Pons (tissue), 1 donor: ENCODE results near the gene CDC42EP4.
"Not testable (repeated sequence)": the region's sequence is repeated elsewhere in the genome, so short reads cannot be mapped to it uniquely, and the experiment has no call there.

Experiments
- DNase-seq: peaks from one replicate; pipeline ENCODE4 v3.0.0-alpha.2; 2016; ENCODE audit warnings: low spot score

The CDC42EP4 gene

GRCh38 chr17:73343168-73343634, 31.4 kb upstream of the CDC42EP4 start:
- peak; percentile 75 for DNase-seq

- no peak for DNase-seq
Observed at GRCh38 chr17:73342541-73343167, 30.9 kb upstream of the CDC42EP4 start.

- peak; percentile 99 for DNase-seq
Observed at GRCh38 chr17:73342050-73342522, 30.3 kb upstream of the CDC42EP4 start.

DNA sequence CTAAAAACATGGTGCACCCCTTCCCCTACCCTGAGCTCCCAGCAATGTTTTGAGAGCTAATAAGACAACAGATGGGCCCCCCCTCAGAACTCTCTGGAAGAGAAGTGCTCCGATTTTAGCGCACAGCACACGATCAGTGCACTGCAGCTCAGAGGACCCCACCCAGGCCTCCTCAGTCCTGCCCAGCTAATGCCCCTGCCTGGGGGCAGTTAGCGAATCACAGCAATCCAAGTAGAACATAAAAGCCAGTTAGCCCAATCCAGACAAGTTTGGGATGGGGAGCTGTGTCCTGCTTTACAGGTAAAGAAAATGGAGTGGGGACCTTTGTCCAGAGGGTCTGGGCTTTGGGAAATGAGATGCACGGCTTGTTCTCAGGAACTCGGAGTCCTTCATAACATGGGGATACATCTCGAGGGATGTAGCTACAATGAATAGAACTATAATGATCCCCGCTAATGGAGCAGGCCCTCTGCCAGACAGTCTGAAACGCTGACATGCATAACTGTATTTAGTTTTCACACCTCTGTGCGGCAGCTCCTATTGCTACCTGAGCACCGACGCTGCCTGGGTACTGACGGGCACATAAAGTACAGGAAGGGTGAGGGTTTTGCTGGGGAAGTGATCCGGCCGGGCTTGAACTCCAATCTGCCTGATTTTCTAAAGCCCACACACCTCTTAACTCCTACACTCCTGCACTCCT, 29.7 kb upstream of the CDC42EP4 start:
- DNase-seq, result no peak

DNA sequence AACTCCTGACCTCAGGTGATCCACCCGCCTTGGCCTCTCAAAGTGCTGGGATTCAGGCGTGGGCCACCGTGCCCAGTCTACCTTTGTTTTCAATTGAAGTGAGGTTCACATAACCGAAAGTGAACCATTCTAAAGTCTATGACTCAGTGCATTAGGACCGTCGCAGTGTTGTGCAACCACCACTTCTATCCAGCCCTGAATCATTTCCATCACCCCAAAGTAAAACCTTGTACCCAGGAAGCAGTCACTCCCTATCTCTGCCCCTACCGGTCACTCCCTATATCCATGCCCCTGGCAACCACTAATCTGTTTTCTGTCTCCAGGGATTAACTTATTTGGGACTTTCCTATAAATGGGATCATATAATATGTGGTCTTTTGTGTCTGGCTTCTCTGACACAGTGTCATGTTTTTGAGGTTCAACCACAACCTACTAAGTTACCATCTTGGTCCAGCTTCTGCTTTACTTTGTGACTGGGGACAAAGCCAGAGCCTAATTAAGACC, 28.3 kb upstream of the CDC42EP4 start:
- no peak for DNase-seq

- no peak for DNase-seq
Observed at GRCh38 chr17:73338566-73339197, 26.9 kb upstream of the CDC42EP4 start.

GRCh38 chr17:73338050-73338521, 26.3 kb upstream of the CDC42EP4 start:
- DNase-seq, result no peak

DNA sequence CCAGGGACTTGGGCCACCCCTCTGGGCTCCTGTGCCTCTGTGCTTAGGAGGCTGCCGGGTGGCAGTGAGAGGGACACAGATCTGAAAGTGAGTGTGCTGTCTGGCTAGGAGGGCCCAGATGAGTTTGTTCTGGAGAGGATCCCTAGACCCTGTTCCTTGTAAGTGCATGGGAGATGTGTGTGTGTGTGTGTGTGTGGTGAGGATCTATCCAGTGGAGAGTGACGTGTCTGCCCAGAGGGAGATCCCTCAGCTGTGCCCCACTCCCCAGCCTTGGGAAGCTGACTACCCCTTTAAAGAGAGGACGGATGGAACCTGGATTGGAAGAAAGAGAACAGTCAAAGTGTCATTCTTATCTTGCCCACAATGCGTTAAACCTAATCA, 25.5 kb upstream of the CDC42EP4 start:
- no peak for DNase-seq

GRCh38 chr17:73336408-73337329, 24.9 kb upstream of the CDC42EP4 start:
- DNase-seq, result no peak

DNA sequence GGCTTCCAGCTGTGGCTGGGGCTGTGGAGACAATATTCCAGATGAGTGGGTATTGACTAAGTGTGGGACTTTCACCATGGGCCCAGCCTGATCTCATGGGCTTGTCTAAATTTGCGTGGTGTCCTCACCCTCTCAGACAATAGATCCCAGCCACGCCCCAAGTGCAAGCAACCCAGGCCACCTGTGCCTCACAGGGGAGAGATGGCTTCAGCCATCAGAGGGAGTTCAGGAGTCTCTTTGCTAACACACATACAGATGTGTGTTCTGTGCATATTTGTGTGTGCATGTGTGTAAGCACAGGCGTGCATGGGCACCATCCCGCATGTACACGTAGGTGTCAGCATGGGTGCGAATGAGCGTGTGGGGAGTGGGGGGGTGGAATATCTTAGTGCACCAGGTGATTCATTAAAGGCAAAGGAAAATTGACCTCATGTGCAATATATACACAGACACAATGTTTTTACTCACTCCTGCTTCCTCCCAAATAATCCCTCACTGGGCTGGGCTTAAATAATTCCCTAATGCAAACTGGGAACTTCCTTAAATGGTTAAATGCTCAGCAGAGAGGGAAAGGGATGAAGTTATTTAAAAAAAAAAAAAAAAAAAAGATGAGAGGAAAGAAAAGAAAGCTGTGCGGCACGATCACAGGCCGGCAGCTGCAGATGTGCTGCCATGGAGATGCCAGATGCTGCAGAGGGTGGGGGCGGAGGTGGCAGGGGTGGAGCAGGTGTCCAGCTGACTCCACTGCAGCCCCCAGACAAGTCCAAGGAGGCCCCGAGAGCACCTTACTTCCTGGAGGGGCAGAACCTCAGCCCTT, 24.0 kb upstream of the CDC42EP4 start:
- DNase-seq, result no peak

DNA sequence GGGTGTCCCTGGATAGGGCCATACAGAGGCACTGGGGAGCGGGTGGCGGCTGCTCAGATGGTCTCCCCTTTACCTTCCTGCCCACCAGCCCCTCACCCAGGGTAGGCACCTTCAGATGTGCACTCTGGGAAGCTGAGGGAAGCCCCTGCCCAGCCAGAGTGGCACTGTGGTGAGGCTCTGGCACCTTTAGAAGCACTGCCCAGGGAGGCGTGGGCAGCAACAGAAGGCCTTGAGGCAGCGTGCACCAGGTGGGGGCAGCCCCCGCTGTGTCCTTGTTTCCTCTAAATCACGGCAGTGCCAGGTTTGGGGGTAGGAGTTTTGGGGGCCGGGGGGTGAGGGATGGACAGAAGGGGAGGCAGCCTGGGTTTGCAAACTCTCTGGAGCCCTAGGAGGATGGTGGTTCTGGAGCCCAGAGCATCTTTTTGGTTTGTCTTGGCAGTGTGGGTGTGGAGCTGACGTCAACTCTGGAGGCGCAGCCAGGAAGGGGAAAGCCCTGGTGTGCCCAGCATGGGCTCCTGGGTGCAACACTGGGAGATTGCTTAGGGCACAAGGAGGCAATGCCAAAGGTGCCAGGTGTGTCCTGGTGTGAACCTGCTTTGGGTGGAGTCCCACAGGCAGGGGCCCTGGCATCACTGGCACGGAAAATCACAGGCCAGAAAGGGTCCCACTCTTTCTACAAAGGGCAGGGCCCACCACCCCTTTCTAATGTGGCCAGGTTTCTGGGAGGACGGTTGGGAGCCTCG, 23.1 kb upstream of the CDC42EP4 start:
- DNase-seq, result no peak

GRCh38 chr17:73333445-73333844, 21.6 kb upstream of the CDC42EP4 start:
- not testable (repeated sequence) for DNase-seq

DNA sequence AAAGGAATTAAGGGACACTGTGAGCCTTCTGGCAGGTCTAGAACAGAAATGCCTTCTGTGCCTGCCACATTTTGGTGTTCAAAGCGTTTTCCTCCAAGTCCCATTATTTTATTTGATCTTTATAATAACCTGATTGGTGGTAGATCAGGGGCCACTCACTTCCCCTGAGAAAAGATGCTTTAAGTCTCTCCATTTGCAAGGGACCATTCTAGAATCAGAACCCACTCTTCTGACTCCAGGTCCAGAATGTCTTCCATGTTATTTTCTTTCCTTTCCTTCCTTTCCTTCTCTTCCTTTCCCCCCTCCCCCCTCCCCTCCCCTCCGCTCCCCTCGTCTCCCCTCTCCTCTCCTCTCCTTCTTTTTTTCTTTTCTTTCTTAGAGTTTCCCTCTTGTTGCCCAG, 19.3 kb upstream of the CDC42EP4 start:
- no peak for DNase-seq

- DNase-seq, result no peak
Observed at GRCh38 chr17:73327676-73328075, 15.9 kb upstream of the CDC42EP4 start.

GRCh38 chr17:73325527-73325842, 13.7 kb upstream of the CDC42EP4 start:
- DNase-seq, result no peak

GRCh38 chr17:73324711-73325526, 13.1 kb upstream of the CDC42EP4 start:
- no peak for DNase-seq

DNA sequence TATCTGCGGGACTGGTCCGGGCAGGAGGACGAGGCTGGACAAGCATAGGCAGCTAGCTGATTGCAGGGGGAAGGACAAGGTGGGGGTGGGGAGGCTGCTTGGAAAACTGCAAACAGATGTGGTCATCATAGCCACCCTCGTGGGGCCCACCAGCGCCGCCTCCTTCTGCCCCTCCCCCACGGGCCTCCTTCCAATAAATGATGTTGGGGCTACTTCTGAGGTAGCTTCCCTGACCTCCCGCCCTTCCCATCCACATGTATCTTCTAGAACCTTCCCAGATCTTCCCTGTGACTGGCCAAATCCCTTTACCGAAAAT, 12.3 kb upstream of the CDC42EP4 start:
- DNase-seq, result no peak

DNA sequence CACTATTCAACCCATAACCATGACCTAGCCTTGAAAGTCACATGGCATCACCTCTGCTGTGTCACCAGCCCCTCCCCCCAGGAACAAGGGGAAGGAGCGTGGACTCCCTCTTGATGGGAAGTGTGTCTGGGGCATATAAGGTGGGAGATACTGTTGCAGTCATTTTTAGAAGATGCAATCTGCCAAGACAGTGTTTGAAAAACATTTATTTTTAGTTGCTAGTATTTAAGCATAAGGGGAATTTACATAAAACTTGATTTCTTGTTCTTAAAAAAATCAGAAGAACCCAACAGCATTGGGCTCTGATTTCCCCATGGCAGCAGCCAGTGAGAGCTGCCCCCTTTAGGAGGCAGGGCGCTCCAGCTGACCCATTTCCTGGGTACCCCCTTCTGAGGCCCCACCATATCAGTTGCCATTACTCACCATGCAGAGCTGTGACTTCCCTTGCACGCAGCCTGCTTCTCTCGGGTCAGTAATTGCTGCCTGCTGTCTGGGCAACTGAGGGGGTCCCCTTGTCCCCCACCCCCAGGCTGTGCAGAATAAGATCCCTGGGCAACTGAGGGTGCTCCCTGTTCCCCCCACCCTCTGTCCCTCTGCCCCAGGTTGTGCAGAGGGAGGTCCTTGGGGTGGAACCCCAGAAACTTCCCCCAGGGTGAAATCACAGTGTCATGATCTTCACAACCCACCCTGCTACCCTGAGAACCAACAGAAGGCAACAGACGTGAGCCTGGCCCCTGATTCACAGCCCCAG, 11.8 kb upstream of the CDC42EP4 start:
- no peak for DNase-seq
